ENCODE results near the gene PSME2. TPM values are rescaled to one million over a fixed set of nuclear protein-coding genes. Genes with fewer than 3 reads are reported as not detected.

PSME2 gene
- total and polyA plus RNA-seq, 9 of the 15 experiments (the other 6 are each of a cell fraction or from before 2014, with no cell fraction given): 111 to 579 (median 159) TPM

DNA sequence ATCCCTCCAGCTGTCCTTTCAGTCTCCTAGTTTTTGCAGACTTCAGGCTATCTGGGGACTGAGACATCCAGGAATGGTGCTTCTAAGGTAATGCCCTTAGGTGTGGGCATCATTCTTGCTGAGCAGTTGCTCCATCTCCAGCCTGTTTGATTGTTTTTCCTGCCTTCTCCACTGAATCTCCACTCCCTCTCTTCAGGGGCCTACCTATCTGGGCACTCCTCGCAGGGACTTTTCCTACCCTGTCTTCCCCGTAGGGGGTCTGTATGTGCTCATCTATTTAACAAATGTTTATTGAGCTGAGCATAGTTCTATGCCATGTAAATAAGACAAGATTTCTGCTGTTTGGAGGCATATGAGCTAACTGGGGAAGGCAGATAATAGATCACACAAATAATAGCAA is 13.4 kb downstream of the PSME2 start (continued):
- TF ChIP-seq E2F1 (CRISPR knock-in tag; IDR thresholded peaks at IDR 0.05): no peak
- TF ChIP-seq STAT5A (IDR thresholded peaks at IDR 0.05; ENCODE audit: borderline replicate concordance, low read length): no peak
- no peak for TF ChIP-seq ETV5 (CRISPR knock-in tag; IDR thresholded peaks at IDR 0.05; ENCODE audit: low read depth)
- no peak for TF ChIP-seq ZNF764 (CRISPR knock-in tag; IDR thresholded peaks at IDR 0.05; ENCODE audit: low read depth)
- no peak for TF ChIP-seq ZNF146 (CRISPR knock-in tag; IDR thresholded peaks at IDR 0.05; ENCODE audit: unreplicated experiment)
- TF ChIP-seq ZBTB49 (CRISPR knock-in tag; IDR thresholded peaks at IDR 0.05; ENCODE audit: borderline replicate concordance): no peak
- TF ChIP-seq ESRRA (IDR thresholded peaks at IDR 0.05; ENCODE audit: borderline replicate concordance, low read depth): no peak
- no peak for TF ChIP-seq HNRNPL (IDR thresholded peaks at IDR 0.05; ENCODE audit: low read depth, low read length)
- no peak for TF ChIP-seq ZBED1 (IDR thresholded peaks at IDR 0.05)
- no peak for TF ChIP-seq CBFB (CRISPR knock-in tag; IDR thresholded peaks at IDR 0.05)
- no peak for TF ChIP-seq BDP1 (IDR thresholded peaks at IDR 0.05; ENCODE audit: insufficient read depth, insufficient read length)
- TF ChIP-seq, protein P1, sequence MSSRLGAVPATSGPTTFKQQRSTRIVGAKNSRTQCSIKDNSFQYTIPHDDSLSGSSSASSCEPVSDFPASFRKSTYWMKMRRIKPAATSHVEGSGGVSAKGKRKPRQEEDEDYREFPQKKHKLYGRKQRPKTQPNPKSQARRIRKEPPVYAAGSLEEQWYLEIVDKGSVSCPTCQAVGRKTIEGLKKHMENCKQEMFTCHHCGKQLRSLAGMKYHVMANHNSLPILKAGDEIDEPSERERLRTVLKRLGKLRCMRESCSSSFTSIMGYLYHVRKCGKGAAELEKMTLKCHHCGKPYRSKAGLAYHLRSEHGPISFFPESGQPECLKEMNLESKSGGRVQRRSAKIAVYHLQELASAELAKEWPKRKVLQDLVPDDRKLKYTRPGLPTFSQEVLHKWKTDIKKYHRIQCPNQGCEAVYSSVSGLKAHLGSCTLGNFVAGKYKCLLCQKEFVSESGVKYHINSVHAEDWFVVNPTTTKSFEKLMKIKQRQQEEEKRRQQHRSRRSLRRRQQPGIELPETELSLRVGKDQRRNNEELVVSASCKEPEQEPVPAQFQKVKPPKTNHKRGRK (tag; IDR thresholded peaks at IDR 0.05): no peak

Data from K562 (cell line).